ENCODE results near the gene TRIM31. TPM values are rescaled to one million over a fixed set of nuclear protein-coding genes. Genes with fewer than 3 reads are reported as not detected.

Gene TRIM31
- total RNA-seq, 2 donors from 2014 or later: 0.26 TPM; not detected in 1

DNA sequence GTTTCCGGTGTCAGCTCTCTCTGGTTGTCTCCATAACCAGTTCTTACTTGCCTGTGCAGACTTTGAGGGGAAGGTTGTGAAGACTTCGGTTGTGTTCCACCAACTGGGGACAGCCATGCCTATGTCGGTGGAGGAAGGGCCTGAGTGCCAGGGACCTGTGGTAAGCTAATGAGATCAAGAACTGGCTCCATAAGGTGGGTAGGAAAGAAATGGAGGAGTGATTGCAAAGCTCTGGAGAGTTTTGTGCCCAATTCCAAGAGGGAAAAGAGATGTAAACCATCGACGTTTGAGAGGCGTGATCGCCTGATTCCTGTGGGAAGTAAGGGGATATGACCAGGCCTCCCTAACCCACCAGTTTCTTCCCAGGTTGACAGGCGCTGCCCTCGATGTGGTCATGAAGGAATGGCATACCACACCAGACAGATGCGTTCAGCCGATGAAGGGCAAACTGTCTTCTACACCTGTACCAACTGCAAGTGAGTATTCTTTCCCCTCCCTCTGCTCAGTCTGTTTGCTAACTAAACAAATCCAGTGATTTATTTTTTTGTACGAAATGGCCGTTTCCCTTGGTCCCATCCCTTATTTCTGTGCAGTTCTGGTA lies 50.9 kb downstream of the TRIM31 start:
- peaks cover 28% of the 10 kb centered on the region for H3K4me1 ChIP-seq
- 20 to 23% methylated on average over 13 of the region's 13 CpGs for WGBS, 2 donors
- H3K27me3 ChIP-seq: no peaks in the 10 kb centered on the region
- peak overlapping the region; percentile 45 to 76 for H3K4me3 ChIP-seq
- peak; percentile 22 to 47 (median 26) for DNase-seq
- H3K27ac ChIP-seq: peak overlapping the region; percentile 60 to 91 (median 86)
- TF ChIP-seq, protein P1, sequence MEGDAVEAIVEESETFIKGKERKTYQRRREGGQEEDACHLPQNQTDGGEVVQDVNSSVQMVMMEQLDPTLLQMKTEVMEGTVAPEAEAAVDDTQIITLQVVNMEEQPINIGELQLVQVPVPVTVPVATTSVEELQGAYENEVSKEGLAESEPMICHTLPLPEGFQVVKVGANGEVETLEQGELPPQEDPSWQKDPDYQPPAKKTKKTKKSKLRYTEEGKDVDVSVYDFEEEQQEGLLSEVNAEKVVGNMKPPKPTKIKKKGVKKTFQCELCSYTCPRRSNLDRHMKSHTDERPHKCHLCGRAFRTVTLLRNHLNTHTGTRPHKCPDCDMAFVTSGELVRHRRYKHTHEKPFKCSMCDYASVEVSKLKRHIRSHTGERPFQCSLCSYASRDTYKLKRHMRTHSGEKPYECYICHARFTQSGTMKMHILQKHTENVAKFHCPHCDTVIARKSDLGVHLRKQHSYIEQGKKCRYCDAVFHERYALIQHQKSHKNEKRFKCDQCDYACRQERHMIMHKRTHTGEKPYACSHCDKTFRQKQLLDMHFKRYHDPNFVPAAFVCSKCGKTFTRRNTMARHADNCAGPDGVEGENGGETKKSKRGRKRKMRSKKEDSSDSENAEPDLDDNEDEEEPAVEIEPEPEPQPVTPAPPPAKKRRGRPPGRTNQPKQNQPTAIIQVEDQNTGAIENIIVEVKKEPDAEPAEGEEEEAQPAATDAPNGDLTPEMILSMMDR (IDR thresholded peaks at IDR 0.05): no peak
- no peak for TF ChIP-seq POLR2A (IDR thresholded peaks at IDR 0.05)
- peak; percentile 8 for ATAC-seq
- intact Hi-C loops (cut with DNase I): no loop called here
- no peaks in the 10 kb centered on the region for H3K9me3 ChIP-seq
- peaks cover 0 to 2% of the 10 kb centered on the region in 2 donors for H3K36me3 ChIP-seq (replicated peaks in 1 of 2; ENCODE audit: insufficient read depth in 1 of 2, low read depth in 2 of 2)

DNA sequence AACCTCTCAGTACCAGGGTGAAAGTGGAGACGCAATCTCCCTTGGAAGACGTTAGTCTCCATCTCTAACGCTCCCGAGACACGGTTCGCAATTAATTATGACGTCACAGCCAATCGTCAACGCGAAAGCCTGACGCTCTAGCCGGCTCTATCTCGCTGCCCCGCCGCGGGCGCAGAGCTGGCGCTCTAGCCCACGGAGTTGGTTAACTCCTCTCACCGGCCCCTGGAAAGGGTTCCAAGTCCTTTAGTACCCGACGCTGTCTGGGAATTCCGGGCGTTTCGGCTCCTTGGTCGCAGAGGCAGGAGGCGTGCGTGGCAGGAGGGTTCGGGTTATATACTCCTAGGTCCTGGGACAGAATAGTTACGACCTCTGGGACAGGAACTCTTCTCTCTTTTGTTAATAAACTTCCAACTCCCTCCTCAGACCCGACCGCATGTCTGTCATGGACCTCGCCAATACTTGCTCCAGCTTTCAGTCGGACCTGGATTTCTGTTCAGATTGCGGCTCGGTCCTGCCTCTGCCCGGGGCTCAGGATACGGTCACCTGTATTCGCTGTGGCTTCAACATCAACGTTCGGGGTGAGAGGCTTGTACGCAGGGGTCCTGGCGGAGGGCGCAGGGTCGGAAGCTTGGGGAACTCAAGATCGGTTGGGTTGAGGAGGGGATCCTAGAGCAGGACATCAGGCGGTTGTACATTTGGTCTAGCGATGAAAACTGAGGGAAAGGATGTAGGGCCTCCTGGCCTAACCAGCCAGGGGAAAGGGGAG lies 51.6 kb downstream of the TRIM31 start, which contains the start of gene POLR1H:
POLR1H (plus strand) TSS at position 174 of the 766 bp plus-strand sequence; CDS start at position 434, 260 bp downstream.
- DNase-seq (peak; percentile 92 to 95 (median 94)), ATAC-seq (peak; percentile 99)
- intact Hi-C loops (cut with DNase I): no loop called here
- Histone ChIP-seq H3K9me3 (no peaks in the 10 kb centered on the region), H3K4me3 (peak within 1 kb of the TSS; percentile 45 to 76), H3K36me3 (replicated peaks in 1 of 2; ENCODE audit: insufficient read depth in 1 of 2, low read depth in 2 of 2) (peaks cover 0 to 2% of the 10 kb centered on the region in 2 donors), H3K4me1 (peaks cover 28% of the 10 kb centered on the region), H3K27ac (peak within 1 kb of the TSS; percentile 60 to 91 (median 86)), H3K27me3 (no peaks in the 10 kb centered on the region)
- 0% methylated on average over 8 to 48 of the region's 48 CpGs for WGBS, 2 donors
- TF ChIP-seq POLR2A (IDR thresholded peaks at IDR 0.05): peak; percentile 70 to 96 (median 96)
- TF ChIP-seq, protein P1 (IDR thresholded peaks at IDR 0.05): peak in 1 of 7 experiments; percentile 27

DNA sequence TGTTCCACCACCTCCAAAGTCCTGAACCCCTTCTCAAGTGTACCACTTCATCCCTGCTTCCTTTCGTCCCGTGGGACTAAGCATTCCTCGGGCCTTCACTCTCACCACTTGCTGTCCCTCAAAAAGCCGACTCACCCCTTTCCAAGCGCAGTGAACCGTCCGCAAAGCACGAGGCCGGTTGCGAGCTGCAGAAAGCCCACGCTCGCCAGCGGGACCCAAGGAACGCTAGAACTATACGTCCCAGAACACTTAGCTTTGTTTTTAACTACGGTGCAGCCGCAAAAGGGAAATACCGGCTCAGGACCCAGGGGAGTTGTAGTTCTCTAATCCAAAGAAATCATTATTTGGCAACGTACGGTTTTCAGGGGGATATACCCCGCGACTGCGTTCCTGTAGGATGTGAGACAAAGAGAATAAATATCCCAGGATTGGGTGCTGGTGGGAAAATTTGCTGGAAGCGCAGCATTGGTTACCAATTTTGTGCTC lies 52.2 kb downstream of the TRIM31 start:
- Histone ChIP-seq H3K4me1 (peaks cover 21% of the 10 kb centered on the region), H3K36me3 (replicated peaks in 1 of 2; ENCODE audit: insufficient read depth in 1 of 2, low read depth in 2 of 2) (peaks cover 0 to 2% of the 10 kb centered on the region in 2 donors), H3K27me3 (no peaks in the 10 kb centered on the region), H3K27ac (peak overlapping the region; percentile 53 to 91 (median 86)), H3K4me3 (peak overlapping the region; percentile 45 to 76), H3K9me3 (no peaks in the 10 kb centered on the region)
- TF ChIP-seq, protein P1 (IDR thresholded peaks at IDR 0.05): no peak
- TF ChIP-seq POLR2A (IDR thresholded peaks at IDR 0.05): no peak
- DNase-seq (peak; percentile 16 to 34 (median 26)), ATAC-seq (peak; percentile 4)
- WGBS, 2 donors: 0% methylated on average over 21 to 24 of the region's 24 CpGs
- intact Hi-C loops (cut with DNase I): no loop called here

DNA sequence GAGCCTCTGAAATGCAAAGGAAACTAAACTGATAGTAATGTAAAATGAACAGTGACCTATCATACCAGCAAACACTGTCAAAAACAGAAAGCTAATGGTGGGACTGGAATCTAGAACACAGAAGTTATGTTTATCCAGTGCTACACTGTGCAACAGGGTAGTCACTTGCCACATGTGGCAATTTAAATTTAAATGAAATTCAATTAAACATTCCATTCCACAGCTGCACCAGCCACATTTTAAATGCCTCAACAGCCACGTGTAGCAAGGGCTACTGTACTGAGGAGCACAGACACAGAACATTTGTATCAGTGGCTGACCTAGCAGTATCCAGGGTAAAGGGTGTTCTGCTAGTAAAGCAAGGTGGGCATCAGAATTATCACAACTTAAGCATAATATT lies 57.4 kb downstream of the TRIM31 start:
- no peak for DNase-seq
- Histone ChIP-seq H3K9me3 (no peaks in the 10 kb centered on the region), H3K27me3 (no peaks in the 10 kb centered on the region), H3K4me3 (no peak overlapping the region), H3K27ac (no peak overlapping the region), H3K4me1 (peaks cover 11% of the 10 kb centered on the region), H3K36me3 (replicated peaks in 1 of 2; ENCODE audit: insufficient read depth in 1 of 2, low read depth in 2 of 2) (peaks cover 0 to 2% of the 10 kb centered on the region in 2 donors)
- ATAC-seq: no peak
- TF ChIP-seq POLR2A (IDR thresholded peaks at IDR 0.05): no peak
- TF ChIP-seq, protein P1 (IDR thresholded peaks at IDR 0.05): no peak
- 38 to 55% methylated on average over 1 of the region's 1 CpG for WGBS, 2 donors
- intact Hi-C loops (cut with DNase I): no loop called here

Data from body of pancreas (tissue), 4 donors.